GM19328 (cell line): ENCODE measurements around the gene CFAP410.
"Not testable (repeated sequence)": the region's sequence is repeated elsewhere in the genome, so short reads cannot be mapped to it uniquely, and the experiment has no call there.

Experiments
- ATAC-seq: cut with Tn5 transposase; IDR thresholded peaks from one replicate; pipeline ENCODE4 v1.9.1; 2021; ENCODE audit warnings: mild to moderate bottlenecking, moderate library complexity; ENCODE audit not compliant: unreplicated experiment

The CFAP410 gene

GRCh38 chr21:44370027-44370735, 31.0 kb upstream of the CFAP410 start:
- no peak for ATAC-seq

GRCh38 chr21:44368711-44369446, 29.7 kb upstream of the CFAP410 start:
- ATAC-seq, result no peak

GRCh38 chr21:44366586-44367211, 27.5 kb upstream of the CFAP410 start:
- no peak for ATAC-seq

GRCh38 chr21:44365967-44366585, 26.9 kb upstream of the CFAP410 start:
- ATAC-seq, result no peak

- ATAC-seq, result no peak
Observed at GRCh38 chr21:44365251-44365966, 26.2 kb upstream of the CFAP410 start.

GRCh38 chr21:44364151-44365053, 25.2 kb upstream of the CFAP410 start:
- ATAC-seq, result no peak

GRCh38 chr21:44363278-44363677, 24.1 kb upstream of the CFAP410 start:
- ATAC-seq, result no peak

- not testable (repeated sequence) for ATAC-seq
Observed at GRCh38 chr21:44361903-44362302, 22.7 kb upstream of the CFAP410 start.

- no peak for ATAC-seq
Observed at GRCh38 chr21:44360159-44360558, 21.0 kb upstream of the CFAP410 start.

GRCh38 chr21:44359396-44359795, 20.2 kb upstream of the CFAP410 start:
- no peak for ATAC-seq

GRCh38 chr21:44357064-44357837, 18.1 kb upstream of the CFAP410 start:
- no peak for ATAC-seq

- ATAC-seq, result no peak
Observed at GRCh38 chr21:44356636-44357035, 17.4 kb upstream of the CFAP410 start.

GRCh38 chr21:44356160-44356559, 17.0 kb upstream of the CFAP410 start:
- no peak for ATAC-seq

GRCh38 chr21:44354775-44355771, 15.9 kb upstream of the CFAP410 start:
- no peak for ATAC-seq

GRCh38 chr21:44354001-44354405, 14.8 kb upstream of the CFAP410 start:
- no peak for ATAC-seq

GRCh38 chr21:44353191-44353970, 14.2 kb upstream of the CFAP410 start, which contains the start of gene TRPM2:
Gene TRPM2 (plus strand): TSS chr21:44353621. CDS start chr21:44353701, 80 bp downstream.
- ATAC-seq, result no peak

- ATAC-seq, result no peak
Observed at GRCh38 chr21:44352253-44352860, 13.2 kb upstream of the CFAP410 start.
